GM15510 (cell line): ENCODE measurements around the gene DUSP9.

Experiments used
- POLR2A ChIP-seq: IDR thresholded peaks from 3 replicates; pipeline ENCODE4 v1.6.1; 2011; ENCODE audit warnings: borderline replicate concordance; ENCODE audit not compliant: insufficient read length; ENCODE audit errors: extremely low read depth

The DUSP9 gene

GRCh38 chrX:153700376-153700945, 53.5 kb downstream of the DUSP9 start:
- TF ChIP-seq POLR2A, result no peak
